Measurements from ENCODE around the gene GARIN5A. TPM values are rescaled to one million over a fixed set of nuclear protein-coding genes. Genes with fewer than 3 reads are reported as not detected.

The GARIN5A gene
- total RNA-seq, 1 donor = 0.36 TPM

DNA sequence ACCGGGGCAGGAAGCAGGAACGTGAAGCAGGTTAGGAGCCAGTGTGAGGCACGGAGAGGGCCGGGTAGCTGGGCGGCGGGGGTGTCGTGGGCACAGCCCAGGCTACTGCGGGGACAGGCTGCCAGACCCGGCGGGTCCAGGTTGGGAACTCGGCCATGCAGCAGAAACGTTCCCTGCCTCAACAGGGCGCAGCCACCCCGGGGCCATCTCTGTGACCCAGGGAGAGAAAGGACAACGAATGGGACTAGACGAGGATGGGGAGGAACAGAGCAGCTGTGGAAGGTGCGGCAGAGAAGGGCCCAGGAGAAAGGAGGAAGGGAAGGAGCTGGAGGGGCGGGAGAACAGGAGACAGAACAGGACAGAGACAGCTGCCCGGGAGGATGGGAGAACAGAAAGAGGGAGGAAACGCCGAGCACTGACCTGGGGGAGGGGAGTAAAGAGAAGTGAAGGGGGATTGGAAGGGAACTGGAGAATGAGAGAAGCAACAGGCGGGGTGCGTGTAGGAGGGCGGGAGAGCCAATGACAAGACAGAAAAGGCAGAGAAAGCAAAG lies 12.9 kb upstream of the GARIN5A start:
- Histone ChIP-seq H3K4me2 (ENCODE audit: insufficient read depth, low read length) (no peak overlapping the region), H3K79me2 (ENCODE audit: insufficient read depth, low read length) (no peaks in the 10 kb centered on the region), H3K36me3 (ENCODE audit: insufficient read depth, low read length) (no peaks in the 10 kb centered on the region), H4K20me1 (ENCODE audit: insufficient read depth, low read length) (peaks cover 9% of the 10 kb centered on the region), H3K27me3 (ENCODE audit: insufficient read depth, low read length) (peaks cover 26% of the 10 kb centered on the region), H3K27ac (ENCODE audit: low read depth, low read length) (no peak overlapping the region), H2AFZ (ENCODE audit: low read length) (no peak overlapping the region), H3K4me1 (ENCODE audit: insufficient read depth, low read length) (no peaks in the 10 kb centered on the region), H3K9me3 (ENCODE audit: low read depth, low read length) (no peaks in the 10 kb centered on the region), H3K4me3 (ENCODE audit: insufficient read depth, low read length) (no peak overlapping the region)
- TF ChIP-seq, protein P1, sequence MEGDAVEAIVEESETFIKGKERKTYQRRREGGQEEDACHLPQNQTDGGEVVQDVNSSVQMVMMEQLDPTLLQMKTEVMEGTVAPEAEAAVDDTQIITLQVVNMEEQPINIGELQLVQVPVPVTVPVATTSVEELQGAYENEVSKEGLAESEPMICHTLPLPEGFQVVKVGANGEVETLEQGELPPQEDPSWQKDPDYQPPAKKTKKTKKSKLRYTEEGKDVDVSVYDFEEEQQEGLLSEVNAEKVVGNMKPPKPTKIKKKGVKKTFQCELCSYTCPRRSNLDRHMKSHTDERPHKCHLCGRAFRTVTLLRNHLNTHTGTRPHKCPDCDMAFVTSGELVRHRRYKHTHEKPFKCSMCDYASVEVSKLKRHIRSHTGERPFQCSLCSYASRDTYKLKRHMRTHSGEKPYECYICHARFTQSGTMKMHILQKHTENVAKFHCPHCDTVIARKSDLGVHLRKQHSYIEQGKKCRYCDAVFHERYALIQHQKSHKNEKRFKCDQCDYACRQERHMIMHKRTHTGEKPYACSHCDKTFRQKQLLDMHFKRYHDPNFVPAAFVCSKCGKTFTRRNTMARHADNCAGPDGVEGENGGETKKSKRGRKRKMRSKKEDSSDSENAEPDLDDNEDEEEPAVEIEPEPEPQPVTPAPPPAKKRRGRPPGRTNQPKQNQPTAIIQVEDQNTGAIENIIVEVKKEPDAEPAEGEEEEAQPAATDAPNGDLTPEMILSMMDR (IDR thresholded peaks at IDR 0.05; ENCODE audit: extremely low read depth, low read depth, low read length) = no peak
- DNase-seq (ENCODE audit: insufficient read length, low spot score, missing footprints) = no peak

DNA sequence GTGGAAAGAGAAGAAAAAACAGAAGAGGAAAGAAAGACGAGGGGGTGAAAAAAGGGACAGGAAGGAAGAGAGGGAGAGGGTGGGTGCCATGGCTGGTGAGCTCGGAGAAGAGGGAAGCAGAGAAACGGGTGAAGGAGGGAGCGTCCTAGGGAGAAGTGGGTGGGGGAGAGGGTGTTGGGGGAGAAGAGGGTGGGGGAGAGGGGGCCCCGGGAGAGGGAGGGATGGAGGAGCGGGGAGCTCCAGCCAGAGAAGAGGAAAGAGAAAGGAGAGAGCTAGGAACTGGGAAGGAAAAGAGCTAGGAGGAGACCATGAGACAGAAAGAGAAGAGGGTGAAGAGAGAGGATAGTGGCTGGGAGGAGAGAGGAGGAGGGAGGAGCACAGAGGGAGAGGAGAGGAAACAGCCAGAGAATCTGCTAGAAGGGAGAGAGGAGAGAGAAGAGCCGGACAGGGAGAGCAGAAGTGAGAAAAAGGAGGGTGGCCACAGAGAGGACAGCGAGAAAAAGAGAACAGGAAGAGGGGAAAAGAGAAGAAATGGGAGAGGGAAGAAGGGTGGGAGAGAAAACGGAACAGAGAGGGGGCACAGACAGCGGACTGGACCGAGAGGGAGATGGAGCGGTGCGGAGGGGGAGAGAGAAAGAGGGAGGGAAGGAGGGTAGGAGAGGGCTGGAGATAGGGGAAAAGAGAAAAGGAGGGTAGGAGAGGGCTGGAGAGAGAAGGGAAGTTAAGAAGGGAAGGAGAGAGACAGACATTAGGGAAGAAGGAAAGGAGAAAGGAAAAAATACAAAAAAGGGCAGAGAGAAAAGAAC lies 11.9 kb upstream of the GARIN5A start:
- H3K4me1 ChIP-seq (ENCODE audit: insufficient read depth, low read length) = no peaks in the 10 kb centered on the region
- H2AFZ ChIP-seq (ENCODE audit: low read length) = no peak overlapping the region
- H4K20me1 ChIP-seq (ENCODE audit: insufficient read depth, low read length) = peaks cover 9% of the 10 kb centered on the region
- DNase-seq (ENCODE audit: insufficient read length, low spot score, missing footprints) = no peak
- H3K27me3 ChIP-seq (ENCODE audit: insufficient read depth, low read length) = peaks cover 26% of the 10 kb centered on the region
- H3K4me2 ChIP-seq (ENCODE audit: insufficient read depth, low read length) = no peak overlapping the region
- H3K79me2 ChIP-seq (ENCODE audit: insufficient read depth, low read length) = no peaks in the 10 kb centered on the region
- no peak overlapping the region for H3K27ac ChIP-seq (ENCODE audit: low read depth, low read length)
- H3K4me3 ChIP-seq (ENCODE audit: insufficient read depth, low read length) = no peak overlapping the region
- H3K36me3 ChIP-seq (ENCODE audit: insufficient read depth, low read length) = no peaks in the 10 kb centered on the region
- H3K9me3 ChIP-seq (ENCODE audit: low read depth, low read length) = no peaks in the 10 kb centered on the region
- TF ChIP-seq, protein P1 (IDR thresholded peaks at IDR 0.05; ENCODE audit: extremely low read depth, low read depth, low read length) = no peak

DNA sequence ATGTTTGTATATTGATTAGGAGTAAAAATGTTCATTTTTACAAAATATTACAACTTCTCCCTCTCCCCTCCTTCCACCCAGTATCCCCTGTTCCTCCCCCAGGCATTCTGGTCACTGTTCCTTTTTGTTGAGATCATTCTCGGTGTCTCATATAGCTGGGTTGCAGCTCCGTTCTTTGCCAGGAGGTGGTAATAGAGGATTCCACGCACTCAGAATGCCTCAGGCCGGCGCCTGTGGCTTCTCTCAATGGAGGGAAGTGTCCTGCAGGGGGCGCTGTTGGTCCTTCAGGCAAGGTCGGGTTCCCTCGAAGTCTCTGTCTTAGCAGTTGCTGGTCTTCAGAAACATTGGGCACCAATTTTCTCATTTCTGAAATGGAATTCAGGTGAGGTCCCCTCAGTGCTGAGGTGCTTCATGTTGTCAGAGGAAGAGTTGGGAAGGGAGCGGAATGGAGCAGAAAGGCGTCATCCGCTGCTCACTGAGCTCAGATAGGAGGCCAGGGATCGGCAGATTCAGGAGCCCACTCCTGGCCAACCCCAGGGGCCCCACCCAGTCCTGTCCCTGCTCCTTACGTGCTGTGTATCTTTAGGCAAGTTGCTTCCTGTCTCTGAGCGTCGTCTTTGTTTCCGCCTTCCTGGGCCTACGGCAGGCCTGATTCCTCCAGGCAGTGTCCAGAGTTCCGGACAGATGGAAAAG lies 10.3 kb upstream of the GARIN5A start:
- H3K9me3 ChIP-seq (ENCODE audit: low read depth, low read length) = no peaks in the 10 kb centered on the region
- no peak overlapping the region for H3K4me2 ChIP-seq (ENCODE audit: insufficient read depth, low read length)
- H2AFZ ChIP-seq (ENCODE audit: low read length) = no peak overlapping the region
- H4K20me1 ChIP-seq (ENCODE audit: insufficient read depth, low read length) = peaks cover 9% of the 10 kb centered on the region
- H3K4me1 ChIP-seq (ENCODE audit: insufficient read depth, low read length) = no peaks in the 10 kb centered on the region
- no peaks in the 10 kb centered on the region for H3K79me2 ChIP-seq (ENCODE audit: insufficient read depth, low read length)
- no peak overlapping the region for H3K4me3 ChIP-seq (ENCODE audit: insufficient read depth, low read length)
- H3K36me3 ChIP-seq (ENCODE audit: insufficient read depth, low read length) = no peaks in the 10 kb centered on the region
- DNase-seq (ENCODE audit: insufficient read length, low spot score, missing footprints) = no peak
- peaks cover 25% of the 10 kb centered on the region for H3K27me3 ChIP-seq (ENCODE audit: insufficient read depth, low read length)
- TF ChIP-seq, protein P1 (IDR thresholded peaks at IDR 0.05; ENCODE audit: extremely low read depth, low read depth, low read length) = peak; percentile 50
- H3K27ac ChIP-seq (ENCODE audit: low read depth, low read length) = no peak overlapping the region
